ENCODE data around the gene ASTN2.

Gene ASTN2

GRCh38 chr9:117304549-117304948, 110.3 kb downstream of the ASTN2 start:
- TF ChIP-seq, protein P1, sequence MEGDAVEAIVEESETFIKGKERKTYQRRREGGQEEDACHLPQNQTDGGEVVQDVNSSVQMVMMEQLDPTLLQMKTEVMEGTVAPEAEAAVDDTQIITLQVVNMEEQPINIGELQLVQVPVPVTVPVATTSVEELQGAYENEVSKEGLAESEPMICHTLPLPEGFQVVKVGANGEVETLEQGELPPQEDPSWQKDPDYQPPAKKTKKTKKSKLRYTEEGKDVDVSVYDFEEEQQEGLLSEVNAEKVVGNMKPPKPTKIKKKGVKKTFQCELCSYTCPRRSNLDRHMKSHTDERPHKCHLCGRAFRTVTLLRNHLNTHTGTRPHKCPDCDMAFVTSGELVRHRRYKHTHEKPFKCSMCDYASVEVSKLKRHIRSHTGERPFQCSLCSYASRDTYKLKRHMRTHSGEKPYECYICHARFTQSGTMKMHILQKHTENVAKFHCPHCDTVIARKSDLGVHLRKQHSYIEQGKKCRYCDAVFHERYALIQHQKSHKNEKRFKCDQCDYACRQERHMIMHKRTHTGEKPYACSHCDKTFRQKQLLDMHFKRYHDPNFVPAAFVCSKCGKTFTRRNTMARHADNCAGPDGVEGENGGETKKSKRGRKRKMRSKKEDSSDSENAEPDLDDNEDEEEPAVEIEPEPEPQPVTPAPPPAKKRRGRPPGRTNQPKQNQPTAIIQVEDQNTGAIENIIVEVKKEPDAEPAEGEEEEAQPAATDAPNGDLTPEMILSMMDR (IDR thresholded peaks at IDR 0.05; ENCODE audit: extremely low read depth, insufficient read depth, missing control alignments), result no peak
- no peak for DNase-seq (ENCODE audit: low spot score)
- in situ Hi-C loops (cut with MboI; ENCODE audit: low pct_unique_long_range_greater_than_20kb, low sequenced_read_pairs, unreplicated experiment), result no loop called here

DNA sequence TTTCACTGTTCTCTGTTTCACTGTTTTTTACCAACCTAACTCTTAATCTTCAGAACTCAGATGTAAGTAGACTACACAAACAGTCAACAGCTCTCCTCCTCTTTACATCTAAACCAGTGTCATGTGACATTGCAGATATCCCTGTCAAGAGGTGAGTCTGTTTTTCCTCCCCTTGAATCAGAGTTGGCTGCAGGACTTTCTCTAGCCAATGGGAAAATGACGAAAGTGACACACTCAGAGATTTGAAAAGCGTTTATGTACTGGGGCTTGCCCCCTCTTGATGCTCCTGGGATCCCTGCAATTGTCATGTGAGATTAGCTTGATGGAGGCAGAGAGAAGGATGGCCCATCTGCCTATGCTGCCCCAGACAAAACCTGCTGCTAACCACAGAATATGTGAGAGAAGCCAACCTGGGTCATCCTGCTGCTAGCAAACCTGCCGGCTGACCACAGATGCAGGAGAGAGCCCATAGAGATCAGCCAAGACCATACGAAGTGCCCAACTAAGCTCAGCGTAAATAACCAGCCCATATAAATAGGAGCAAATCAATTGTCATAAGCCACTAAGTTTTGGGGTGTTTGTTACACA, 111.1 kb downstream of the ASTN2 start:
- in situ Hi-C loops (cut with MboI; ENCODE audit: low pct_unique_long_range_greater_than_20kb, low sequenced_read_pairs, unreplicated experiment), result no loop called here
- DNase-seq (ENCODE audit: low spot score), result no peak
- TF ChIP-seq, protein P1 (IDR thresholded peaks at IDR 0.05; ENCODE audit: extremely low read depth, insufficient read depth, missing control alignments), result no peak

DNA sequence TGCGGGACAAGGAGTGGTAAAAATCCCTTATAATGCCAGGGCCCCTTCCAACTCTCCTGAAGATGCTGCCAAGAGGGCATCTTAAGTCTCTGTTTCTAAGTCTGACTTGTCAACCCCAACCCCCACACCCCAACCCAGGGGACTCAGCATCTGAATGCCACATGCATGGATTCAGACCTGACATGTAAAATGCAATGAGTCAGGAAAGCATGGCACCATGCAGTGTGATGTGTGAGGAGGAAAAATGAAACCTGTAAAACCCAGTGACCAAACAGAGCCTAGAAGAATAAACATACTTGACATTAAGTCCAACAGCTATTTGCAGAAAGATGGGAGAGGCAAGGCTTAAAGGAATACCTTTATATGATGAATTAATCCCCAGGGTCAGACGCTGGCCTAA, 112.4 kb downstream of the ASTN2 start:
- DNase-seq (ENCODE audit: low spot score), result no peak
- in situ Hi-C loops (cut with MboI; ENCODE audit: low pct_unique_long_range_greater_than_20kb, low sequenced_read_pairs, unreplicated experiment), result no loop called here
- TF ChIP-seq, protein P1 (IDR thresholded peaks at IDR 0.05; ENCODE audit: extremely low read depth, insufficient read depth, missing control alignments), result no peak

- TF ChIP-seq, protein P1 (IDR thresholded peaks at IDR 0.05; ENCODE audit: extremely low read depth, insufficient read depth, missing control alignments), result no peak
- in situ Hi-C loops (cut with MboI; ENCODE audit: low pct_unique_long_range_greater_than_20kb, low sequenced_read_pairs, unreplicated experiment), result no loop called here
- DNase-seq (ENCODE audit: low spot score), result no peak
These were observed 114.3 kb downstream of the ASTN2 start for GRCh38 chr9:117300371-117301110.

- in situ Hi-C loops (cut with MboI; ENCODE audit: low pct_unique_long_range_greater_than_20kb, low sequenced_read_pairs, unreplicated experiment), result no loop called here
- DNase-seq (ENCODE audit: low spot score), result no peak
These were observed 118.4 kb downstream of the ASTN2 start for GRCh38 chr9:117296453-117296852.

GRCh38 chr9:117293206-117294114, 121.4 kb downstream of the ASTN2 start:
- no peak for DNase-seq (ENCODE audit: low spot score)
- in situ Hi-C loops (cut with MboI; ENCODE audit: low pct_unique_long_range_greater_than_20kb, low sequenced_read_pairs, unreplicated experiment), result no loop called here
- TF ChIP-seq, protein P1 (IDR thresholded peaks at IDR 0.05; ENCODE audit: extremely low read depth, insufficient read depth, missing control alignments), result no peak

More at GRCh38 chr9:117296453-117296852, 118.4 kb downstream of the ASTN2 start:
- TF ChIP-seq, protein P1 (IDR thresholded peaks at IDR 0.05; ENCODE audit: extremely low read depth, insufficient read depth, missing control alignments), result no peak

All from GM13977 (cell line).